Measurements from ENCODE around the gene COL9A3.
A peak's percentile ranks its signal among the peaks of the same experiment; 100 is the strongest.

COL9A3 gene

GRCh38 chr20:62811320-62811719, 5.5 kb upstream of the COL9A3 start:
- no peak for DNase-seq (ENCODE audit: low spot score)

GRCh38 chr20:62811720-62812119, 5.1 kb upstream of the COL9A3 start:
- no peak for DNase-seq (ENCODE audit: low spot score)

GRCh38 chr20:62812181-62812906, 4.5 kb upstream of the COL9A3 start:
- no peak for DNase-seq (ENCODE audit: low spot score)

DNA sequence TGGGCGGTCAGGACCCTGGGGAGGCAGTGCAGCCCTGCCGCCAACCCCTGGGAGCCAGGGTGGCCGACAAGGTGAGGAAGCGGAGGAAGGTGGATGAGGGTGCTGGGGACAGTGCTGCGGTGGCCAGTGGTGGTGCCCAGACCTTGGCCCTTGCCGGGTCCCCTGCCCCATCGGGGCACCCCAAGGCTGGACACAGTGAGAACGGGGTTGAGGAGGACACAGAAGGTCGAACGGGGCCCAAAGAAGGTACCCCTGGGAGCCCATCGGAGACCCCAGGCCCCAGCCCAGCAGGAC, 4.0 kb upstream of the COL9A3 start:
- DNase-seq (ENCODE audit: low spot score) = no peak

DNA sequence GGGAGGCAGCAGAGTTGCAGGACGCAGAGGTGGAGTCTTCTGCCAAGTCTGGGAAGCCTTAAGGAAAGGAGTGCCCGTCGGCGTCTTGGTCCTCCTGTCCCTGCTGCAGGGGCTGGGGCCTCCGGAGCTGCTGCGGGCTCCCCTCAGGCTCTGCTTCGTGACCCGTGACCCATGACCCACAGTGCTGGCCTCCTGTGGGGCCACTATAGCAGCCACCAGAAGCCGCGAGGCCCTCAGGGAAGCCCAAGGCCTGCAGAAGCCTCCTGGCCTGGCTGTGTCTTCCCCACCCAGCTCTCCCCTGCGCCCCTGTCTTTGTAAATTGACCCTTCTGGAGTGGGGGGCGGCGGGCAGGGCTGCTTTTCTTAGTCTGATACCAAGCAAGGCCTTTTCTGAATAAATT, 3.3 kb upstream of the COL9A3 start:
- no peak for DNase-seq (ENCODE audit: low spot score)

GRCh38 chr20:62814060-62814708, 2.7 kb upstream of the COL9A3 start:
- no peak for DNase-seq (ENCODE audit: low spot score)

- DNase-seq (ENCODE audit: low spot score) = no peak
These were observed 2.2 kb upstream of the COL9A3 start for GRCh38 chr20:62814709-62815065.

DNA sequence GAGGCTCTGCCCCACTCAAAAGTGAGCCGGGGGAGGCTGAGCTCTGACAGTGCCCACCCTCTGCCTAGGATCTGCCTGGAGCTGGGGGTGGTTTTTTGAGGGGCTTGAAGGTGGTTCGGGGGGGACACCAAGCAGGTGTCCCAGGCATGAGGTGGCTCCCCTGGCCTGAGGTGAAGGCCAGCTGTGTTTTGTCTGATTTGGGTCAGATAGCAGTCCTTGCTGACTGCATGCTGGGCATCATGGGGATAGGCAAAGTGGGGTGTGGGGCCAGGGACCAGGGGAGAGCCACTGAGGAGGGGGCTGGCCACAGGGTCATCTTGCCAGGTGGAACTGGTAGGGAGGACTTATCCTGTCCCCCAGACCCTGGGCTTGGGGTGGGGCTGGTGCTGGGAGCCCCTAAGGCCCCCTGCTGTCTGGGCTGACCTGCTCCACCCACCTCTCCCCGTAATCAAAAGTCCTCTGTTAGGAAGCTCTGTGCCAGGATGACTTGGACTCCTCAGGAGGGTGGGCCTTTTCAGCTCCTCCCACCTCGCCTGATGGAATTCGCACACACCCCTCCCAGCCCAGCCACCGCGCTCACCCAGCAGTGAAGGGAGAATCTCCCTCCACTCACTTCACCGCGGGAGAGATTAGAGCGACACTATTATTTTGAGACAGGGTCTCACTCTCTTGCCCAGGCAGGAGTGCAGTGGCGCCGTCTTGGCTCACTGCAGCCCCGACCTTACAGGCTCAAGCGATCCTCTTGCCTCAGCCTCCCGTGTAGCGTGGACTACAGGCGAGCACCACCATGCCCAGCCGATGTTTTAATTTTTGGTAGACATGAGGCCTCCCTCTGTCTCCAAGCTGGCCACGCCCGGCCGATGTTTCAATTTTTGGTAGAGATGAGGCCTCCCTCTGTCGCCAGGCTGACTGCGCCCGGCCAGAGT, 1.5 kb upstream of the COL9A3 start:
- no peak for DNase-seq (ENCODE audit: low spot score)

GRCh38 chr20:62816031-62816883, 593 bp upstream of the COL9A3 start:
- DNase-seq (ENCODE audit: low spot score) = no peak

GRCh38 chr20:62817975-62818591, 1.2 kb downstream of the COL9A3 start:
- no peak for DNase-seq (ENCODE audit: low spot score)

GRCh38 chr20:62818592-62819493, 2.0 kb downstream of the COL9A3 start:
- no peak for DNase-seq (ENCODE audit: low spot score)

DNA sequence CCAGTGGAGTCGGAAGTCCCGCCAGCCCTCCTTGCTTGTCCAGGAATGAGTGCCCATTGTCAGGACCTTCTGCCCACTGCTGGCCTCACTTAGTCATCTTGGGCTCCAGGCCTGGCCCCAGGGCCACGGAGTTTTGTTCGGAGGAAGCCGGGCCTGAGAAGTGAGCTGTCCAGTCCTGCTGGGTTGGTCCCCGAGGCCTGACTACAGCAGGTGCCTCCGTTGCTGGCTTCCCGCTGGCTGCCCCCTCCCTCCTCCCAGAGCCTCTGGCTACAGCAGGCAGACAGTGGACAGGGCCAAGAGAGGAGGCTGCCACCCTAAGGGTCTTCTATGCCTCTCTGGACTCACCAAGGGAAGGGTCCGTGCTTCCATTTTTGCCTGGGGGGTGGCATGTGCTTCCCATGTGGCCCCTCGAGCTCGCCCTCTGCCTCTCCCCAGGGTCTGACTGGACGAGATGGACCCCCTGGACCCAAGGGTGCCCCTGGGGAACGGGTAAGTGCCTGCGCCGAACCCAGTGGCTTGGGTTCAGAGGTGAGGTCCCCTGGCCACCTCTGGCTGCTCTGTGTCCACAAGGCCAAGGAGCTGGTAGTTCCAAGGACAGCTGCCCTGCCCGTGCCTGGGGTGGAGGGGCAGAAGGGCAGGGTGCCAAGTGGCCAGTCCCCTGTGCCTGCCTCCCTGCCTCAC, 2.8 kb downstream of the COL9A3 start:
- DNase-seq (ENCODE audit: low spot score) = no peak

DNA sequence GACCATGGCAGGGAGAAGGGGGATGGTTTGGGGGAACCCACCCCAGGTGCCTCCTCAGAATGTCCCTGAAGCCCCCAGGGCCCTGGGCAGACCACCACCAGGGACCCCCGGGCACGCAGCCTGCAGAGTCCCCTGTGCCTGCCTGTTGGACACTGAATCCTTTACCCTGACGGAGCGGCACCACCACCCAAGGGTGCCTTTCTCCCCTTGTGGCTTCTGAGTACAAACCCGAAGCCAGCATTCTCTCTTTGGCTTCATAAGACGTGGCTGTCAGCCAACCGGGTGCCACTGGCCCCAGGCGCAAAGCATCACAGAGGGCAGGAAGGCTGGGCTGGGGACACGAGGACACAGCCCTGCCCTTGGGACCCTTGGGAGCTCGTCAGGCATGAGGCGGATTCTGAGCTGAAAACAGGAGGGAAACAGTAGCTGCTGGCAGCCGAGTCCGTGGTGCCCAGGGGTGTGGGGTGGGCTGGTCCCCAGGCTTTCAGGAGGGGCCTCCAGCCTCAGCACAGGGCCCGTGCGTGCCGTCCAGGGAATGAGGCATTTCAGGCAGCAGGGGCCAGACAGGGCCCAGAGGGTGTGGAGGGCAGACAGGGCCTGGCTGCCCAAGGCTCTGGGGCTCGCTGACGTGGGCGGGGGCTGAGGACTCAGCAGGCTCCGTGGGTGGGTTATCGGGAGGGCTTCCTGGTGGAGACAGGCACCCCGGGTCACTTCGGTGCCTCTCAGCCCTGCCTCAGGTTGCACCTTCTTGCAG, 3.5 kb downstream of the COL9A3 start:
- no peak for DNase-seq (ENCODE audit: low spot score)

GRCh38 chr20:62820962-62821725, 4.3 kb downstream of the COL9A3 start:
- no peak for DNase-seq (ENCODE audit: low spot score)

GRCh38 chr20:62821726-62822210, 4.9 kb downstream of the COL9A3 start:
- DNase-seq (ENCODE audit: low spot score) = no peak

GRCh38 chr20:62822239-62822787, 5.5 kb downstream of the COL9A3 start:
- no peak for DNase-seq (ENCODE audit: low spot score)

- DNase-seq (ENCODE audit: low spot score) = peak; percentile 62
These were observed 6.2 kb downstream of the COL9A3 start for GRCh38 chr20:62822788-62823651.
